Measurements from ENCODE around the gene MARCKSL1. TPM values are rescaled to one million over a fixed set of nuclear protein-coding genes. Genes with fewer than 3 reads are reported as not detected.

The MARCKSL1 gene
- polyA plus RNA-seq, 1 donor from 2014 or later, result 694 TPM

- H3K36me3 ChIP-seq (ENCODE audit: insufficient read depth, low read length), result no peaks in the 10 kb centered on the region
- no peaks in the 10 kb centered on the region for H3F3A ChIP-seq (ENCODE audit: insufficient read depth, low read length, poor library complexity, severe bottlenecking)
- H3K9me3 ChIP-seq (ENCODE audit: low read length), result no peaks in the 10 kb centered on the region
- no peaks in the 10 kb centered on the region for H3K27me3 ChIP-seq (ENCODE audit: insufficient read depth, low read depth, low read length)
- no peak overlapping the region for H2AFZ ChIP-seq (ENCODE audit: low read depth, low read length)
- H3K27ac ChIP-seq (ENCODE audit: low read length), result no peak overlapping the region
- H3K4me3 ChIP-seq (ENCODE audit: low read length), result no peak overlapping the region
- H3K9ac ChIP-seq (ENCODE audit: low read length), result no peak overlapping the region
- H3K79me2 ChIP-seq (replicated peaks; ENCODE audit: insufficient read depth, low read length), result no peaks in the 10 kb centered on the region
- TF ChIP-seq EP300 (conservative IDR thresholded peaks at IDR 0.05; ENCODE audit: poor library complexity, severe bottlenecking) (no peak), REST (IDR thresholded peaks at IDR 0.05; ENCODE audit: borderline replicate concordance) (no peak), RAD21 (conservative IDR thresholded peaks at IDR 0.05) (no peak), POLR2AphosphoS5 (IDR thresholded peaks at IDR 0.05) (no peak), CTCF (IDR thresholded peaks at IDR 0.05; ENCODE audit: poor library complexity, severe bottlenecking) (no peak), TAF1 (IDR thresholded peaks at IDR 0.05; ENCODE audit: low read depth) (no peak), EZH2 (IDR thresholded peaks at IDR 0.05; ENCODE audit: borderline replicate concordance, insufficient read depth, low read length, poor library complexity, severe bottlenecking) (no peak), SMC3 (conservative IDR thresholded peaks at IDR 0.05; ENCODE audit: poor library complexity) (no peak), MXI1 (conservative IDR thresholded peaks at IDR 0.05; ENCODE audit: poor library complexity, severe bottlenecking) (no peak)
- H3K9me2 ChIP-seq (ENCODE audit: insufficient read depth, low read length), result no peaks in the 10 kb centered on the region
- no peak overlapping the region for H3K4me2 ChIP-seq (ENCODE audit: low read length)
- H4K20me1 ChIP-seq (ENCODE audit: insufficient read depth), result no peaks in the 10 kb centered on the region
These were observed 19.1 kb downstream of the MARCKSL1 start for GRCh38 chr1:32316903-32317277.

- TF ChIP-seq EZH2 (IDR thresholded peaks at IDR 0.05; ENCODE audit: borderline replicate concordance, insufficient read depth, low read length, poor library complexity, severe bottlenecking), result no peak
- Histone ChIP-seq H3K79me2 (replicated peaks; ENCODE audit: insufficient read depth, low read length) (no peaks in the 10 kb centered on the region), H4K20me1 (ENCODE audit: insufficient read depth) (no peaks in the 10 kb centered on the region)
These were observed 24.2 kb downstream of the MARCKSL1 start for GRCh38 chr1:32311709-32312393.

More at GRCh38 chr1:32311709-32312393, 24.2 kb downstream of the MARCKSL1 start:
- Histone ChIP-seq H3K27ac (ENCODE audit: low read length) (no peak overlapping the region), H3F3A (ENCODE audit: insufficient read depth, low read length, poor library complexity, severe bottlenecking) (no peaks in the 10 kb centered on the region), H3K36me3 (ENCODE audit: insufficient read depth, low read length) (no peaks in the 10 kb centered on the region), H3K9ac (ENCODE audit: low read length) (no peak overlapping the region), H3K9me2 (ENCODE audit: insufficient read depth, low read length) (no peaks in the 10 kb centered on the region), H2AFZ (ENCODE audit: low read depth, low read length) (no peak overlapping the region), H3K4me3 (ENCODE audit: low read length) (no peak overlapping the region), H3K4me2 (ENCODE audit: low read length) (no peak overlapping the region), H3K27me3 (ENCODE audit: insufficient read depth, low read depth, low read length) (no peaks in the 10 kb centered on the region), H3K9me3 (ENCODE audit: low read length) (no peaks in the 10 kb centered on the region)
